Smooth muscle cell of bladder (primary cell): ENCODE results near the gene TRIP12. TPM values are rescaled to one million over a fixed set of nuclear protein-coding genes. Genes with fewer than 3 reads are reported as not detected.

Experiments
- total RNA-seq: library from RNA; depleted of rRNA; stranded (reverse); fragments of >200 nt; gene quantifications from 2 replicates; pipeline ENCODE4 v1.2.3, GENCODE V29; 2014

Gene TRIP12
- total RNA-seq, result 213 and 259 TPM in 2 replicates

GRCh38 chr2:229921892-229922448 is at the start of gene TRIP12:
TSS of gene TRIP12 (minus strand) at chr2:229922009. CDS start at chr2:229880079, 41,930 bp downstream.

GRCh38 chr2:229922449-229923386 is 909 bp upstream of the TRIP12 start, which contains the start of gene FBXO36:
TSS of gene FBXO36 (plus strand) at chr2:229922503. CDS start at chr2:229922514, 11 bp downstream.

GRCh38 chr2:229714080-229714735 is 207.6 kb downstream of the TRIP12 start, which contains the start of gene DNER:
TSS of gene DNER (minus strand) at chr2:229714555. CDS start at chr2:229714423, 132 bp downstream.

Other genes starting within 250 kb of the TRIP12 start
- 0.43 and 0.83 TPM in 2 replicates for gene DNER, start 207.5 kb downstream of the TRIP12 start, total RNA-seq
- gene FBXO36, start 494 bp upstream of the TRIP12 start, total RNA-seq, result 2.3 and 3.8 TPM in 2 replicates
- 3.3 and 4.1 TPM in 2 replicates for gene SLC16A14, start 146.9 kb upstream of the TRIP12 start, total RNA-seq